GM21423 (cell line): ENCODE measurements around the gene CRHR2.
"Not testable (repeated sequence)": the region's sequence is repeated elsewhere in the genome, so short reads cannot be mapped to it uniquely, and the experiment has no call there.

Source experiments
- ATAC-seq: cut with Tn5 transposase; IDR thresholded peaks from one replicate; pipeline ENCODE4 v1.9.1; 2021; ENCODE audit warnings: mild to moderate bottlenecking, moderate library complexity; ENCODE audit not compliant: unreplicated experiment

CRHR2 gene

DNA sequence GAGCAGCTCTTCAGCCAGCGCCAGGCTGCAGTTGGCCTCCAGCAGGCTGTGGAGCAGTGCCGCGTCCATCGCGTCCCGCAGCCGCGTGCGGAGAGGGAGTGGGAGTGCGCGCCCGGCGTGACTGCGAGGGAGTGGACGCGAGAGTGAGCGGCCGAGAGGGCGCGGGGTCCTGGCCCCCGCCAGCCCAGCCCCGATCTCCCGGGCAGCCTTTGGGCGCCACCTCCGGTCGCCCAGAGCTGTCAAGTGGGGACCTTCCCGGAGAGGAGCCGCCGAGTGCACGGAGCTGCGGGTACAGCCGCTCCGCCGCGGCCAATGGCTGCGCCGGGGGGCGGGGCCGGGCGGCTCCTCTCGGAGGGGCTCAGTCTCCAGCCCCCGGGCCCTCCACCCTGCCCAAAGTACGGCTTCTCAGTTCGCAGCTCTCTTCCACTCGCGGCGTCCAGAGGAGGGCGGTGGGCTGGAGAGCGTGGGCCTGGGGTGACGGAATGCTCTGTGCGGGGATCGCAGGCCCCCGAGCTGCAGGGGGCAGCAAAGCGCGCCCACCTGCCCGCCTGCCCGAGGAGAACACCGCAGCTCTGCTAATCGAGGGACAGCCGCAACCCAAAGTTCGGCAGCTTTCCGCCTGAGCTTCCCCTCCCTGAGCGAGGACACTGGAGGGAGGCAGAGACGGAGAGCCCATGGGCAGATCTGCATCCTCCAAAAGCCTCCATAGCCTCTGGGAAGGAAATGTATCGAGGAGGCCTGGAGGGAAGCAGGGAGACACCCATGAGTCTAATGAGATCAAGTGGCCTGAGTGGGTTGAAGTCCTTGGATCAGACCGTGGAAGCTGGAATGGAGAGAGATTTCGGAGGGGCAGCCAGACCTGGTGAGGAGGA, at the start of gene CRHR2:
CRHR2 (minus strand) TSS at position 245 of the 872 bp plus-strand sequence; CDS start at position 69, 176 bp downstream.
- no peak for ATAC-seq

GRCh38 chr7:30731581-30731980, 49.3 kb upstream of the CRHR2 start:
- no peak for ATAC-seq

- ATAC-seq, result no peak
Observed at GRCh38 chr7:30730996-30731395, 48.7 kb upstream of the CRHR2 start.

DNA sequence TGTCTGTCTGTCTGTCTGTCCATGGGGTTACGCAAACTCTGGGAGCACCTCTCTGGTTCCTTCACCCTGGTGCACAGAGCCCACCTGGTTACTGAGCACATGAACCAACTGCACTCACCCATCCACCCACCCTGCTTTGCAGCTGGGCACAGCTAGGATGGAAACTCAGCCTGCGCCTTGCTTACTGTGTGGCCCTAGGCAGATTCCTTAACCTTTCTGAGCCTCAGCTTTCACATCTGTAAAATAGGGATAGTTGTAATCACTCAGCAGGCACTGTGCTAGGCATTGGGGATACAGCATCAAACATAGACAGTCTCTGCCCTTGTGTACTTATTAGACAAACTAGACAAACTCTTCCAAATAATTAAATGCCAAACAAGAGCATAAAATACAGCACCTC, 47.8 kb upstream of the CRHR2 start:
- no peak for ATAC-seq

DNA sequence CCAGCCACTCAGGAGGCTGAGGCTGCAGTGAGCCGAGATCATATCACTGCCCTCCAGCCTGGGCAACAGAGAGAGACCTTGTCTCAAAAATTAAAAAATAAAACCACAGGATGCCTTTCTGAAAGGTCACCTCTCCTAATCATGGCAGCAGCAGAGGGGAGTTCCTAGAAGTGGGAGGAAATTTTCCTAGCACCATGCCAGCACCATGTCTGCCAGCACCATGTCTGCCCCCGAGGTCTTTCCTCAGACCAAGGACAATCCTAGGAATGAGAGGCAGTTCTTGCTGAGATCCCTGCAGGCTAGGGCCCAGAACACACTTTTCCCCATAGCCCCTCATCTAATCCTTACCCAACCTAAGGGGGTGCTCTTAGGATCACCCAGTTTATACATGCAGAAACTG, 47.4 kb upstream of the CRHR2 start:
- no peak for ATAC-seq

DNA sequence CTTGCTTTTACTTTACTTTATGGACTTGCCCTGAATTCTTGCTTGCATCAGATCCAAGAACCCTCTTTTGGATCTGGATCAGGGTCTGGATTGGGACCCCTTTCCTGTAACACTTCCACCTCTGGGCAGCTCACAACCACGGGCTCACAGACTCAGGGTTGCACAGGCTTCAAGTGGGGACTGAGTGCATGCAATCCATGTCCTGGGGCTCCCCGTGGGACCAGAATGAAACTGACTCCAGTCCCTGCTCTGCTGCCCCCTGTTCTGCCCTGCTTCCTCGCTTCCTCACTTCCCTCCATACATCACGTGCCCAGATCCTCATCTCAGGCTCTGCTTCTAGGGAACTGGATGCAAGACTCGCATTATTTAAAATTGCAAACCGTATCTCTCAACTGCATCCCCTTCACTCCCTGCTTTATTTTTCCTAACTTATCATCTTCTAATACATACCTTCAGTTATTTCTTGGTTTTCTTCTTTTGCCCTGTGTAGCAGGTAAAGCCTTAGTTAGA, 46.4 kb upstream of the CRHR2 start:
- ATAC-seq, result no peak

GRCh38 chr7:30727061-30727945, 45.0 kb upstream of the CRHR2 start:
- no peak for ATAC-seq

- ATAC-seq, result no peak
Observed at GRCh38 chr7:30726296-30727006, 44.2 kb upstream of the CRHR2 start.

- ATAC-seq, result no peak
Observed at GRCh38 chr7:30723776-30724175, 41.5 kb upstream of the CRHR2 start.

- no peak for ATAC-seq
Observed at GRCh38 chr7:30722671-30723070, 40.4 kb upstream of the CRHR2 start.

GRCh38 chr7:30722187-30722586, 39.9 kb upstream of the CRHR2 start:
- ATAC-seq, result no peak

DNA sequence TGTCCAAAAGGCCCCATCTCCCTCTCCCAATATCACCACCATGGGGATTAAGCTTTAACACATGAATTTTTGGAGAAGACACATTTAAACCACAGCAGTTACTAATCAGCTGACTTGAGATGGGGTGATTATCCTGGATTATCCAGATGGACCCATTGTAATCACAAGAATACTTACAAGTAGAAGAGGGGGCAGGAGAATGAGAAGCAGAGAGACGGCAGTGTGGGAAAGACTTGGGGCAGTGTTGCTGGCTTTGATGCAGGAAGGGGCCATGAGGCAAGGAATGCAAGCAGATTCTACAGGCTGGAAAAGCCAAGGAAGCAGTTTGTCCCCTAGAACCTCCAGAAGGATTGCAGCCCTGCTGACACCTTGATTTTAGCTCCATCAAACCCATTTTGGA, 39.0 kb upstream of the CRHR2 start:
- ATAC-seq, result no peak

DNA sequence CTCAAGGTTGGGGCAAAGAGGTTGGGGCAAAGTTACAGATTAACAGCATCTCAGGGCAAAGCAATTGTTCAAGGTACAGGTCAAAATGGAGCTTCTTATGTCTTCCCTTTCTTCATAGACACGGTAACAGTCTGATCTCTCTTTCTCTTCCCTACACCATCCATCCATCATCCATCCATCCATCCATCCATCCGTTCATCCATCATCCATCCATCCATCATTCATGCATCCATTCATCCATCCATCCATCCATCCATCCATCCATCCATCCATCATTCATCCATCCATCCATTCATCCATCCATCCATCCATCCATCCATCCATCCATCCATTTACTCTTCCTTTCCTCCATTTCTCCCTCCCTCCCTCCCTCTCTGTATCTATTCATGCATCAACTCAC, 37.2 kb upstream of the CRHR2 start:
- ATAC-seq, result not testable (repeated sequence)

- ATAC-seq, result no peak
Observed at GRCh38 chr7:30717181-30717580, 34.9 kb upstream of the CRHR2 start.

DNA sequence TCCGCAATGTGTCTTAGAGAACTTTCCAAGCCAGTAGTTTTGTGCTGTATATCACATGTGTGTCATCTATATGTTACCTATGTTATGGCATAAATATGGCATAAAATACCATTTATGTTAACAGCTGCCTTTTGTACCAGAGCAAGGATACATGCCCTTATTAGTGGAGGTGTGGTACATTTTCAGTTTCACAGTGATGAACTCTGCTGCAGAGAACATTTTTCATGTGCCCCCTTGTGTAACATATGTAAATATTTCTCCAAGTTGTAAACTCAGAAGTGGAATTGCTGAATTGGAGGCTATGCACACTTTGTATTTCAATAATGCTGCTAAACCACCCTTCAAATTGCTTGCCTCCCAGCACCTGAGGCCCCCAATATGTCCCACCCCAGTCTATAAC, 31.9 kb upstream of the CRHR2 start:
- no peak for ATAC-seq

GRCh38 chr7:30713392-30713791, 31.1 kb upstream of the CRHR2 start:
- no peak for ATAC-seq

GRCh38 chr7:30710669-30711068, 28.4 kb upstream of the CRHR2 start:
- ATAC-seq, result no peak

- ATAC-seq, result no peak
Observed at GRCh38 chr7:30709549-30709948, 27.3 kb upstream of the CRHR2 start.

GRCh38 chr7:30708983-30709382, 26.7 kb upstream of the CRHR2 start:
- no peak for ATAC-seq

GRCh38 chr7:30708412-30708811, 26.2 kb upstream of the CRHR2 start:
- no peak for ATAC-seq
